ENCODE data around the gene FYN. TPM values are rescaled to one million over a fixed set of nuclear protein-coding genes. Genes with fewer than 3 reads are reported as not detected.

The FYN gene
- 254 and 279 TPM in 2 replicates for total RNA-seq

DNA sequence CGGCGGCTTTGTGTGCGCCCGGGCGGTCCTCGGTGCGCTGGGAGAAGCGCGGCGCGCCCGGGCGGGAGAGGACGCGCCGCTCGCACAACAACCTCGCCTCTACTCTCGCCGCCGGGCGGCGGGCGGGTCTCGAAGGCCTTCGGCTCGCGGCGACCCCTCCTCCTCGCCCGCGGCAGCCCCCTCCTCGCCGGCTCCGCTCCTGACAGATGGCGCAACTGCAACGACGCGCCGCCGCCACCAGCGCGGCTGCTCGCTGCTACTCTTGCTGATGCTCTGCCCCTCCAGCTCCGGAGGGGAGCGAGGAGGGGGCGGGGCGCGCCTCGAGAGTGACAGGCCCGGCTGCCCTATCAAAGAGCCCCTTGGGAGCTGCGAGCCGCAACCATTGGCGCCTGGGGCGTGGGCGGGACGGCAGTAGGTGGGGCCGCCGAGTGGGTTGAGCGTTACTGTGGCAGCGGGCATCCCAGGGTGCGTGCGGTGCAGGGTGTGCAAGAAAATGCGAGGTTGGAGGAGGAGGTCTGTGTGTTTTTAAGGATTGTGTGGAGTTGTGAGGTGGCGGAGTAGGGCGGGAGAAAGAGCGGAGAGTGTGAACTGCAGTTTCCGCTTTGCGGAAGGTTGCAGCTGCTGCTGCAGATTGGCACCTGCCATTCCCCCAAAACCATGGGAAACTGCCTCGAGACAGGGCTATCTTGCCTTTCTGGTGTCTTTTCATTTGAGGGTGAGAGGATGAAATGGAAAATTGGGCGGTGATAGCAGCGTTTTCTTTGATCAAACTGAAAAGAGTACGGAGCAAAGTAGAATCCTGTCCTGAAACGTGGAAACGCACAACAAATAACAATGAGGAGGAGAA lies at the start of gene FYN:
Gene FYN, minus strand, starts transcription at position 275 of the 847 bp plus-strand sequence. CDS start 153,401 bp downstream, outside the sequence.

Other genes with a start within 250 kb of the FYN start
- 28.4 and 36.8 TPM in 2 replicates for gene CCN6, start 180.7 kb upstream of the FYN start, total RNA-seq
- 42.1 and 43.0 TPM in 2 replicates for gene TUBE1, start 214.0 kb upstream of the FYN start, total RNA-seq
- 18.8 and 21.2 TPM in 2 replicates for gene FAM229B, start 214.1 kb upstream of the FYN start, total RNA-seq

All from articular chondrocyte of knee joint (primary cell).